HG03280 (cell line): ENCODE data around the gene CTCF.
A peak's percentile ranks its signal among the peaks of the same experiment; 100 is the strongest.

ENCODE experiments used
- ATAC-seq: cut with Tn5 transposase; IDR thresholded peaks from one replicate; pipeline ENCODE4 v1.9.1; 2021; ENCODE audit warnings: mild to moderate bottlenecking, moderate library complexity; ENCODE audit not compliant: unreplicated experiment

The CTCF gene

DNA sequence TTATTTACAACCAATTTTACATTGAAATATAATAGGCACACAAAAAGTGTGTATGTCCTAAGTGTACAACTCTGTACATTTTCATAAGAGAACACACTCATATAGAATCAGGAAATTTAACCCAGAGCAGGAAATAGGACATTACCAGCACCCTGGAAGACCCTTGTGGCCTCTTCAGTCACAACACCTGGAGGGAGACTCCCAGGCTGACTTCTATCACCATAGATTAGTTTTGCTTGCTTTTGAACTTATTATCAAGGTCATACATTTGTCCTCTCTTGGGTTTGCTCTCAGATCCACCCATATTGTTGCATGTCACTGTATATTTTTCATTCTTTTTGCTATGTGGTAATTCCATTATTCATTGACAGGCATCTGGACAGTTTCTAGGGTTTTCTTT is 27.9 kb upstream of the CTCF start:
- no peak for ATAC-seq

DNA sequence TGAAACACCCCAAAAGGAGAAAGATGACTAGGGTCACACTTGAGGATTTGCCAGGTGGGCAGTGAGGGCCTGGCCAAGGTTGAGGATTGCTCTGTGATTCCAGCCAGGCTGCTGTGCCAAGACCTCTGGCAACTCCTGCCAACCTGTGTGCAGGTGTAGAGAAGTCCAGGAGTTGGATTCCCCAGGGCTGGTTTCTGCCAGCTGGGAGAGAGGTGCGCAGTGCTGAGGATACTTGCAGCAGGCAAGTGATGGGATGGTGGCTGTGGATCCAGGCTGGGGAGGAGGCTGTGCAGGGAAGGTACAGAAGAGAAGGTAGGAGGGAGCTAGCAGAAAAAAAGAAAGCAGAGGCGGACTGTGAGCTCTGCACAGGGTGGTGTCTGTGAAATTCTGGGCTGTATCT is 27.1 kb upstream of the CTCF start:
- no peak for ATAC-seq

- no peak for ATAC-seq
Measured at GRCh38 chr16:67537270-67537635, 25.1 kb upstream of the CTCF start.

GRCh38 chr16:67537636-67538591 is 24.4 kb upstream of the CTCF start:
- no peak for ATAC-seq

- no peak for ATAC-seq
Measured at GRCh38 chr16:67538666-67539101, 23.6 kb upstream of the CTCF start.

DNA sequence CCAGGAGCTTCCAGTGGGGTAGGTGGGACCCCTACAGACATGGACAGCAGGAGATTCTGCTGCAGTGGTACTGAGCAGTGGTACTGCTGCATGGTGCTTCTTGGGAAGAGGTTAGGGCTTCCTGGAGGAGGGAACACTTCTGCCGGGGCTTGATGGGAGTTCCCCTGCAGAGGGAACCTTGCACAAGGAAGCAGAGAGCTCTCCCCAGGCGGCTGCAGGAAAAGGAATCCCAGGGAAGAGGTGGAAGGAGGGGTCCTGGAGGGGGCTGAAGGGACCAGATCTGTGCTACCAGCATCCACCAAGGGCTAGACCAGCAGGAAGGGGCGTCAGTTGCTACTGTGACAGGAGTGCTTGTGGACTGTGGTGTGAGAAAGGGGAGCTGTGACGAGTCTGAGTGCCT is 23.1 kb upstream of the CTCF start:
- no peak for ATAC-seq

- ATAC-seq, result no peak
Measured at GRCh38 chr16:67539691-67540635, 22.4 kb upstream of the CTCF start.

DNA sequence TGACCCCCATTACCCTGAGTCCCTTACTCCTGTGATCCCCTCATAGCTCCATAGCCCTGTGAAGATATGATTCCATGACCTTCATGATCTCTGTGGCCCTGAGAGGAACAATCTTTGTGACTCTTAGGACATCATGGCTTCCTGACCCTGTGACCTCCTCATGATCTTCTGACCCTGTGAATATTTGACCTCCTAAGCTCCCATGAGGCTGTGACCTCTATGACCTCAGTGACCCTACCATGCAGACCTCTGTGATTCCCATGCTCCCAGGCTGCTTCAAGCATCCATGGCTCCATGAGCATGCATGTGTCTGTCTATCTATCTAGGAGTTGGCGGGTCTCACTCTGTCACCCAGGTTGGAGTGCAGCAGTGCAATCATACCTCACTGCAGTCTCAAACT is 21.6 kb upstream of the CTCF start:
- no peak for ATAC-seq

GRCh38 chr16:67541391-67542263 is 20.7 kb upstream of the CTCF start:
- ATAC-seq, result no peak

DNA sequence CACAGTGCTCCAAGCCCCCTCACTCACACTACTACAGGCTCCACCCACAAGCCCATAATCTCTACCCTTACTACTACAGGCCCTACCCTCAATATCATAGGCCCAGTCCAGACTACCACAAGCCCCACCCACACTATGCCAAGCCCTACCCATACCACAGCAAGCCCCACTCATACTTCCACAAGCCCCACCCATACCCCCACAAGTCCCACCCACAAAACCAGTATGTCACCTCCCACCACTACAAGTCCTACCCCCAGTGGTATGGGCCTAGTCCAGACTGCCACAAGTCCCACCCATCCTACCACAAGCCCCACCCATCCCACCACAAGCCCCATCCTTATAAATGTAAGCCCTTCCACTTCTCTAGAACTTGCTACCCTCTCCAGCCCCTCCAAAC is 19.9 kb upstream of the CTCF start:
- peak; percentile 47 for ATAC-seq

DNA sequence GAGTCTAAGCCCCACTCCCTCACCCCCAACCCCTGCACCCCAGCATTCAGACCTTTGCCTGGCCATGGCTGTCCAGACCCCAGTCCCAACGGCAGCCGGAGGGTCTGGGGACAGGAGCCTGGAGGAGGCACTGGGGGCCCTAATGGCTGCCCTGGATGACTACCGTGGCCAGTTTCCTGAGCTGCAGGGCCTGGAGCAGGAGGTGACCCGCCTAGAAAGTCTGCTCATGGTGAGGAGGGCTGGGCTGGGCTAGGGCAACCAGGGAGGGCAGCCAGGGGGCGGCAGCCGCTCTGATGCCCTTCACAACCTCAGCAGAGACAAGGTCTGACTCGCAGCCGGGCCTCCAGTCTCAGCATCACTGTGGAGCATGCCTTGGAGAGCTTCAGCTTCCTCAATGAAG is 19.3 kb upstream of the CTCF start:
- no peak for ATAC-seq

GRCh38 chr16:67543582-67543981 is 18.7 kb upstream of the CTCF start:
- no peak for ATAC-seq

DNA sequence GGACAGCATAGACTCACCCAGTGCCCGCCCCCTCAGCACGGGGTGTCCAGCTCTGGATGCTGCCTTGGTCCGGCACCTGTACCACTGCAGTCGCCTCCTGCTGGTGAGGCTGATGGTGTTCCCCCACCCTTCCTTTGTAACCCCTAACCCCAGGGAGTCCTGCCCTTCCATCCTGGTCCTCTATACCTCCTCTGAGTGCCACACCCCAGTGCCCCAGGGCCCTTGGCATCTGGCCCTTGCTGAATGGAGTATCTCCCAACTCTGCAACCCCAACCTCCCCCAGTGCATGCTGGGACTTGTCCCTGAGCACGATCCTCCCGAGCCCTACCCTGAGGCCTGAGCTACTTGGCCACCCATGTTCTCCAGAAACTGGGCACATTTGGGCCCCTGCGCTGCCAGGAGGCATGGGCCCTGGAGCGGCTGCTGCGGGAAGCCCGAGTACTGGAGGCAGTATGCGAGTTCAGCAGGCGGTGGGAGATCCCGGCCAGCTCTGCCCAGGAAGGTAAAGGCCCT is 17.9 kb upstream of the CTCF start:
- ATAC-seq, result no peak

DNA sequence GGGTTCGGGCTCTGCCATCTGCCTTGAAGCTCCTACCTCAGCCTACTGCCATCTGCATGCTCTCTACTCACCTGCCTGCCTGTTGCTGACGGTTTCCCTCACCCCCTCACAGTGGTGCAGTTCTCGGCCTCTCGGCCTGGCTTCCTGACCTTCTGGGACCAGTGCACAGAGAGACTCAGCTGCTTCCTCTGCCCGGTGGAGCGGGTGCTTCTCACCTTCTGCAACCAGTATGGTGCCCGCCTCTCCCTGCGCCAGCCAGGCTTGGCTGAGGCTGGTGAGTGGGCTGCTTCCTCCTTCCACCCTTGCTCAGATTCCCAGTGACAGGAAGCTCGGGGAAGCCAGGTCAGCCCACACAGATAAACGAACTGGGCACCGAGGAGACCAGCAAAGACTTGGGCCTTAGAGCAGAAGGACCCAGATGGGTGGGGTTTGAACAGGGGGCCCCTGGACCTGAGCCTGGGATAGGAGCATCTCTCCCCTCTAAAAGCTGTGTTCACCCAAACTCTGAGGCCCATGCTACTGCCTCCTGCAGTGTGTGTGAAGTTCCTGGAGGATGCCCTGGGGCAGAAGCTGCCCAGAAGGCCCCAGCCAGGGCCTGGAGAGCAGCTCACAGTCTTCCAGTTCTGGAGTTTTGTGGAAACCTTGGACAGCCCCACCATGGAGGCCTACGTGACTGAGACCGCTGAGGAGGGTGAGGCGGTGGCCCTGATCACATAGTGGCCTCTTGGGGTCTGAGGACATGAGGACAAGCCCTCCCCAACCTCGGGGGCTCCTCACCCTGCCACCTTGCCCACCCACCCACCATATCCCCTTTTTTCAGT is 17.3 kb upstream of the CTCF start:
- no peak for ATAC-seq

GRCh38 chr16:67545665-67546024 is 16.7 kb upstream of the CTCF start:
- no peak for ATAC-seq

DNA sequence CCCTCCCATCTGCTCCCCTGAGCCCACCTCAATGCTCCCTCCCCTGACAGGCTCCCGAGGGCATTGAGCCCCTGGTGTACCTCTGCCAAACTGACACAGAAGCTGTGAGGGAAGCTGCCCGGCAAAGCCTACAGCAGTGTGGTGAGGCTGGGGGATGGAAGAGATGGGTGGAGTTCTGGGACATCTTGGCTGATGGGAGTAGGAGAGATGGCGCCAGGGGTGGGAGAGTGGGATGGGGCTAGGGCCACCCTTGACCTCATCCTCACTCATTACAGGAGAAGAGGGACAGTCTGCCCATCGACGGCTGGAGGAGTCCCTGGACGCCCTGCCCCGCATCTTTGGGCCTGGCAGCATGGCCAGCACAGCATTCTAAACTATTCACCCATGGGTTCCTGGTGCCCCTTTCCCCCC is 16.2 kb upstream of the CTCF start:
- no peak for ATAC-seq

- ATAC-seq, result peak; percentile 41
Measured at GRCh38 chr16:67546761-67547422, 15.4 kb upstream of the CTCF start.

DNA sequence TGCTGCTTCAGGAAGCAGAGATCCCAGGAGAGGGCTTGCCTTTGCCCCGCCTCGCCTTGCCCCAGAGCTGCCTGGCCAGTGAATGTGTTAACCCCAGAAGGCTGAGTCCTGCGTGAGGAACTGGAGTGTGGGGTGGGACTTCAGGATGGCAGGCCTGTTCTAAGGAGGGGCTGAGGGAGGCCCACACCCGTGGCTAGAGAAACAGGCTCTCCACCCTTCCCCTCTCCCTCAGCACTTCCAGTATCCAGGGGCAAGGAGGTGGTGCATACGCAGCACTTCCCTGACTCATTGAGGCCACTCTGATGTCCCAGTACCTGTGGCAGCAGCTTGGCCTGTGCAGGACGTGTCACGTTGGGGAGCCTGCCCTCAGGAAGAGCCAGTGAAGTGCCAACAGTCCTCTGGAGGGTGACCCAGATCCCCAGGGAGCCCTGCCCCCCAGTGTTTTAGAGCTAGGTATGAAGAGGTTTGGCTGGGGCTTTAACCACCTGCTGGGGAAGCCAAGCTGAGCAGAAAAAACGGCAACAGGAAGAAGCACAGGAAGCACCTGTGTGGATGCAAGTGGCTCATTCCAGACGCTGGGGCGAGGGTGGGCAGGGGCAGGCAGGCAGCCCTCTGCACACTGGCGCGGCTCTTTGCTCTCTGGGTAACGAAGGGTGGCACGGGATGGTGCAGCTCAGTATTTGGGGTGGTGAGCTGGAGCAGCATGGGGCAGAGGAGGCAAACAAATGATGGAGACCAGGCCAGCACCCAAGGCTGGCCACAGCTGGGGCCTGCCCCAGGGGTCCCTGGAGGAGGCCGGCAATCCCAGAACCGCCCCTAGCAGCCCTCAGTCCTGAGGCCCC is 14.7 kb upstream of the CTCF start:
- no peak for ATAC-seq
